ENCODE results near the gene ALDH1A2. TPM values are rescaled to one million over a fixed set of nuclear protein-coding genes. Genes with fewer than 3 reads are reported as not detected.

Gene ALDH1A2
- total RNA-seq, 1 experiment from 2014 or later = 0.98 TPM

- ATAC-seq = no peak
- intact Hi-C loops (cut with micrococcal nuclease; ENCODE audit: unreplicated experiment) = loop anchor here (5.0 kb wide), 1 partner anchor 140 kb away; no protein-coding TSS in a partner anchor
- H3K27ac ChIP-seq (ENCODE audit: low read length) = no peak overlapping the region
- in situ Hi-C loops (cut with HindIII; ENCODE audit: low pct_unique_long_range_greater_than_20kb, low sequenced_read_pairs) = no loop called here
- H3K4me3 ChIP-seq (ENCODE audit: low read depth in 2 of 2, low read length in 2 of 2) = no peak overlapping the region
- H3K27me3 ChIP-seq (ENCODE audit: control insufficient read depth, insufficient read depth, low read length) = peaks cover 5% of the 10 kb centered on the region; the same call in 1 of the 2 replicates
- TF ChIP-seq TCF7L2 (IDR thresholded peaks at IDR 0.05; ENCODE audit: low read depth, low read length) (no peak), SIN3A (IDR thresholded peaks at IDR 0.05; ENCODE audit: borderline replicate concordance, insufficient read depth, low read depth, low read length) (no peak), CTCF (IDR thresholded peaks at IDR 0.05) (no peak), POLR2AphosphoS5 (IDR thresholded peaks at IDR 0.05; ENCODE audit: low read depth, low read length) (no peak)
- TF ChIP-seq, protein P1, sequence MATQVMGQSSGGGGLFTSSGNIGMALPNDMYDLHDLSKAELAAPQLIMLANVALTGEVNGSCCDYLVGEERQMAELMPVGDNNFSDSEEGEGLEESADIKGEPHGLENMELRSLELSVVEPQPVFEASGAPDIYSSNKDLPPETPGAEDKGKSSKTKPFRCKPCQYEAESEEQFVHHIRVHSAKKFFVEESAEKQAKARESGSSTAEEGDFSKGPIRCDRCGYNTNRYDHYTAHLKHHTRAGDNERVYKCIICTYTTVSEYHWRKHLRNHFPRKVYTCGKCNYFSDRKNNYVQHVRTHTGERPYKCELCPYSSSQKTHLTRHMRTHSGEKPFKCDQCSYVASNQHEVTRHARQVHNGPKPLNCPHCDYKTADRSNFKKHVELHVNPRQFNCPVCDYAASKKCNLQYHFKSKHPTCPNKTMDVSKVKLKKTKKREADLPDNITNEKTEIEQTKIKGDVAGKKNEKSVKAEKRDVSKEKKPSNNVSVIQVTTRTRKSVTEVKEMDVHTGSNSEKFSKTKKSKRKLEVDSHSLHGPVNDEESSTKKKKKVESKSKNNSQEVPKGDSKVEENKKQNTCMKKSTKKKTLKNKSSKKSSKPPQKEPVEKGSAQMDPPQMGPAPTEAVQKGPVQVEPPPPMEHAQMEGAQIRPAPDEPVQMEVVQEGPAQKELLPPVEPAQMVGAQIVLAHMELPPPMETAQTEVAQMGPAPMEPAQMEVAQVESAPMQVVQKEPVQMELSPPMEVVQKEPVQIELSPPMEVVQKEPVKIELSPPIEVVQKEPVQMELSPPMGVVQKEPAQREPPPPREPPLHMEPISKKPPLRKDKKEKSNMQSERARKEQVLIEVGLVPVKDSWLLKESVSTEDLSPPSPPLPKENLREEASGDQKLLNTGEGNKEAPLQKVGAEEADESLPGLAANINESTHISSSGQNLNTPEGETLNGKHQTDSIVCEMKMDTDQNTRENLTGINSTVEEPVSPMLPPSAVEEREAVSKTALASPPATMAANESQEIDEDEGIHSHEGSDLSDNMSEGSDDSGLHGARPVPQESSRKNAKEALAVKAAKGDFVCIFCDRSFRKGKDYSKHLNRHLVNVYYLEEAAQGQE (IDR thresholded peaks at IDR 0.05; ENCODE audit: insufficient read depth in 1 of 2, low read depth in 2 of 2, low read length in 1 of 2) = no peak
- H3K9me3 ChIP-seq (ENCODE audit: control insufficient read depth, insufficient read depth, low read depth, low read length) = no peaks in the 10 kb centered on the region
- no peak for DNase-seq (ENCODE audit: low read depth, low spot score)
- H3K4me1 ChIP-seq (ENCODE audit: control insufficient read depth, insufficient read depth, low read length) = no peaks in the 10 kb centered on the region
- POLR2A ChIA-PET = no interaction called here
- no TSS peak for BruUV-seq (replicated peaks)
- CTCF ChIA-PET = no interaction called here
- H3K36me3 ChIP-seq (ENCODE audit: control insufficient read depth, insufficient read depth, low read length) = no peaks in the 10 kb centered on the region
These were observed 23.5 kb downstream of the ALDH1A2 start for GRCh38 chr15:58042006-58042405.

DNA sequence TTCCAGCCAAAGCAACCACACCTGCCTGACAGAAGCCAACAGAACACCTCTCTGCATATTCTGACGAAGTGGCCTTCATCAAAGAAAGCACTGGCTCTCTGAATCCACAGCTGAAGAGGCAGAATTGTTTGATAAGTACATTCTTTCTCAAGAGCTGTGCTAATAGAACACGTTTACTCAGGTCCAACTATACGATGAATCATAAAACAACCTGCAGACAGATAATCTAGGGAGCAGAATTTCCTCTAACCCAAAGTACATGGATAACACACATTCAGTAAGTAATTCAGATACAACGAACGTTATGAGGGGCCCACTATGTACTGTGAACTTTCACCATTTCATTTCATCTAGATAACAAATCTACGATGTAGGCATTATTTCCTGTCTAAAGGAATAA, 25.4 kb downstream of the ALDH1A2 start:
- Histone ChIP-seq H3K27ac (ENCODE audit: low read length) (no peak overlapping the region), H3K9me3 (ENCODE audit: control insufficient read depth, insufficient read depth, low read depth, low read length) (no peaks in the 10 kb centered on the region)
- TF ChIP-seq CTCF (IDR thresholded peaks at IDR 0.05) = no peak
- TF ChIP-seq TCF7L2 (IDR thresholded peaks at IDR 0.05; ENCODE audit: low read depth, low read length) = no peak
- TF ChIP-seq POLR2AphosphoS5 (IDR thresholded peaks at IDR 0.05; ENCODE audit: low read depth, low read length) = no peak
- TF ChIP-seq SIN3A (IDR thresholded peaks at IDR 0.05; ENCODE audit: borderline replicate concordance, insufficient read depth, low read depth, low read length) = no peak
- TF ChIP-seq, protein P1 (IDR thresholded peaks at IDR 0.05; ENCODE audit: insufficient read depth in 1 of 2, low read depth in 2 of 2, low read length in 1 of 2) = no peak

More for the DNA sequence above, 25.4 kb downstream of the ALDH1A2 start:
- BruUV-seq (replicated peaks) = no TSS peak
- no peak overlapping the region for H3K4me3 ChIP-seq (ENCODE audit: low read depth in 2 of 2, low read length in 2 of 2)
- ATAC-seq = no peak
- ChIA-PET CTCF (no interaction called here), POLR2A (no interaction called here)
- no peaks in the 10 kb centered on the region for H3K4me1 ChIP-seq (ENCODE audit: control insufficient read depth, insufficient read depth, low read length)
- intact Hi-C loops (cut with micrococcal nuclease; ENCODE audit: unreplicated experiment) = loop anchor here (5.0 kb wide), 1 partner anchor 142 kb away; no protein-coding TSS in a partner anchor
- no peak for DNase-seq (ENCODE audit: low read depth, low spot score)
- peaks cover 5% of the 10 kb centered on the region; the same call in 1 of the 2 replicates for H3K27me3 ChIP-seq (ENCODE audit: control insufficient read depth, insufficient read depth, low read length)
- no peaks in the 10 kb centered on the region for H3K36me3 ChIP-seq (ENCODE audit: control insufficient read depth, insufficient read depth, low read length)
- in situ Hi-C loops (cut with HindIII; ENCODE audit: low pct_unique_long_range_greater_than_20kb, low sequenced_read_pairs) = no loop called here

All from Panc1 (cell line).